H1 (cell line): ENCODE measurements around the gene SLC27A2. TPM values are rescaled to one million over a fixed set of nuclear protein-coding genes. Genes with fewer than 3 reads are reported as not detected.

Experiments used
- CTCF ChIA-PET: fragments of 300-600 bp; sonication (Branson Sonifier 250); formaldehyde crosslinking; loops from one replicate; lab custom pipeline; 2021; ENCODE audit not compliant: partially characterized antibody; lab: Charles Lee
- POLR2A ChIA-PET: fragments of 300-600 bp; sonication (Branson Sonifier 250); formaldehyde crosslinking; loops from one replicate; lab custom pipeline; 2021; ENCODE audit warnings: inconsistent platforms; ENCODE audit not compliant: partially characterized antibody; lab: Charles Lee
- DNase-seq, 2 experiments: peaks; one replicate each; pipeline versions ENCODE4 v3.0.0 to v3.0.0-alpha.2; 2010 to 2022; ENCODE audit warnings: low spot score in 2 of 2, low read depth in 1 of 2, mixed read lengths in 1 of 2
- FAIRE-seq: peaks from 2 replicates; lab custom pipeline; 2011; peaks lifted over from hg19 to GRCh38; lab: Jason Lieb, UNC
- H2AFZ ChIP-seq: 2 replicates; pipeline ENCODE4 v1.8.1; 2012; ENCODE audit warnings: low read length, inconsistent platforms
- H2AK5ac ChIP-seq: 2 replicates; pipeline ENCODE4 v1.6.1; 2013; ENCODE audit warnings: low read depth, low read length
- H2BK120ac ChIP-seq: replicated peaks from 2 replicates; pipeline ENCODE3; 2013; ENCODE audit warnings: low read depth, low read length, inconsistent platforms
- H2BK12ac ChIP-seq: 2 replicates; pipeline ENCODE4 v1.6.1; 2013; ENCODE audit warnings: low read depth, low read length
- H2BK15ac ChIP-seq: 2 replicates; pipeline ENCODE4 v1.6.1; 2013; ENCODE audit warnings: low read length
- H2BK20ac ChIP-seq: 2 replicates; pipeline ENCODE4 v1.6.1; 2013; ENCODE audit warnings: low read length
- H2BK5ac ChIP-seq: 2 replicates; pipeline ENCODE4 v1.6.1; 2013; ENCODE audit warnings: low read depth, low read length
- H3K14ac ChIP-seq: 2 replicates; pipeline ENCODE4 v1.6.1; 2013; ENCODE audit warnings: inconsistent platforms; ENCODE audit not compliant: insufficient read length
- H3K18ac ChIP-seq: 2 replicates; pipeline ENCODE4 v1.6.1; 2013; ENCODE audit warnings: low read length; ENCODE audit errors: extremely low read depth
- H3K23ac ChIP-seq: 2 replicates; pipeline ENCODE4 v1.6.1; 2013; ENCODE audit warnings: inconsistent platforms; ENCODE audit not compliant: insufficient read length
- H3K23me2 ChIP-seq: 2 replicates; pipeline ENCODE4 v1.6.1; 2013; ENCODE audit warnings: low read depth, low read length
- H3K27ac ChIP-seq: 2 replicates; pipeline ENCODE4 v1.6.1; 2011; ENCODE audit warnings: low read depth, low read length, inconsistent platforms
- H3K27me3 ChIP-seq, 4 experiments: replicated peaks in 1 of 4; 1 replicate in 1 of 4; 2 replicates in 3 of 4; pipeline versions ENCODE4 v1.6.1 to v1.8.1; 2011 to 2013; ENCODE audit warnings: low read length in 3 of 4, mild to moderate bottlenecking in 3 of 4, inconsistent platforms in 2 of 4, mixed read lengths in 2 of 4, moderate library complexity in 1 of 4; ENCODE audit not compliant: control insufficient read depth in 3 of 4, insufficient read depth in 3 of 4; ENCODE audit errors: extremely low read depth in 1 of 4
- H3K36me3 ChIP-seq, 4 experiments: 2 replicates each; pipeline versions ENCODE4 v1.6.1 to v1.8.1; 2011 to 2013; ENCODE audit warnings: mild to moderate bottlenecking in 4 of 4, low read length in 3 of 4, moderate library complexity in 2 of 4, control low read depth in 1 of 4, inconsistent platforms in 1 of 4; ENCODE audit not compliant: insufficient read depth in 4 of 4, control insufficient read depth in 2 of 4
- H3K4ac ChIP-seq: replicated peaks from 2 replicates; pipeline ENCODE3; 2013; ENCODE audit warnings: low read length, low read depth, mixed read lengths, inconsistent platforms; ENCODE audit not compliant: insufficient read length
- H3K4me1 ChIP-seq, 4 experiments: replicated peaks in 1 of 4; 1 replicate in 1 of 4; 2 replicates in 3 of 4; pipeline versions ENCODE4 v1.6.1 to v1.8.1; 2011 to 2013; ENCODE audit warnings: low read length in 3 of 4, inconsistent platforms in 2 of 4, mixed read lengths in 1 of 4; ENCODE audit not compliant: insufficient read depth in 4 of 4, control insufficient read depth in 3 of 4
- H3K4me2 ChIP-seq, 2 experiments: 2 replicates each; pipeline versions ENCODE4 v1.6.1 to v1.8.1; 2011 to 2013; ENCODE audit warnings: low read depth in 2 of 2, low read length in 2 of 2, control low read depth in 1 of 2, inconsistent platforms in 1 of 2, mild to moderate bottlenecking in 1 of 2; ENCODE audit not compliant: insufficient read depth in 1 of 2
- H3K4me3 ChIP-seq, 4 experiments: fragments of 200-600, 300-600 bp in 1 of 4; sonication (generic), shearing (Covaris generic), sonication (Bioruptor Twin) in 1 of 4; 2 replicates each; pipeline versions ENCODE4 v1.5.1 to v1.8.1; 2011 to 2016; ENCODE audit warnings: low read length in 4 of 4, low read depth in 3 of 4, control low read depth in 2 of 4, inconsistent platforms in 2 of 4, mild to moderate bottlenecking in 2 of 4, mixed read lengths in 1 of 4, moderate library complexity in 1 of 4; ENCODE audit not compliant: insufficient read depth in 2 of 4; ENCODE audit errors: extremely low read depth in 1 of 4
- H3K56ac ChIP-seq: replicated peaks from 2 replicates; pipeline ENCODE3; 2013; ENCODE audit warnings: low read depth, mild to moderate bottlenecking, mixed read lengths, low read length, inconsistent platforms; ENCODE audit not compliant: insufficient read length
- H3K79me1 ChIP-seq: 2 replicates; pipeline ENCODE4 v1.6.1; 2013; ENCODE audit warnings: low read depth, low read length, control low read depth
- H3K79me2 ChIP-seq, 2 experiments: 2 replicates each; pipeline versions ENCODE4 v1.6.1 to v1.8.1; 2012 to 2013; ENCODE audit warnings: low read length in 2 of 2, mild to moderate bottlenecking in 2 of 2, inconsistent platforms in 1 of 2; ENCODE audit not compliant: insufficient read depth in 2 of 2, control insufficient read depth in 1 of 2
- H3K9ac ChIP-seq, 4 experiments: replicated peaks in 1 of 4; 1 replicate in 1 of 4; 2 replicates in 3 of 4; pipeline versions ENCODE4 v1.6.1 to v1.8.1; 2011 to 2013; ENCODE audit warnings: low read depth in 3 of 4, low read length in 3 of 4, control low read depth in 2 of 4, mild to moderate bottlenecking in 2 of 4, moderate library complexity in 2 of 4, inconsistent platforms in 1 of 4; ENCODE audit errors: extremely low read depth in 1 of 4
- H3K9me3 ChIP-seq, 2 experiments: 2 replicates each; pipeline versions ENCODE4 v1.6.1 to v1.8.1; 2012 to 2013; ENCODE audit warnings: mild to moderate bottlenecking in 2 of 2, moderate library complexity in 2 of 2, control low read depth in 1 of 2, inconsistent platforms in 1 of 2, low read depth in 1 of 2, low read length in 1 of 2, mixed read lengths in 1 of 2; ENCODE audit not compliant: insufficient read depth in 2 of 2
- H4K20me1 ChIP-seq, 2 experiments: replicated peaks in 1 of 2; 2 replicates each; pipeline versions ENCODE3 to v1.8.1; 2011 to 2013; ENCODE audit warnings: inconsistent platforms in 2 of 2, low read length in 2 of 2, mild to moderate bottlenecking in 1 of 2; ENCODE audit not compliant: insufficient read depth in 2 of 2, control insufficient read depth in 1 of 2
- H4K5ac ChIP-seq: 2 replicates; pipeline ENCODE4 v1.6.1; 2013; ENCODE audit warnings: low read length, low read depth, mixed read lengths, inconsistent platforms; ENCODE audit not compliant: insufficient read length
- H4K8ac ChIP-seq: 2 replicates; pipeline ENCODE4 v1.8.0; 2013; ENCODE audit warnings: mild to moderate bottlenecking, moderate library complexity, low read length, inconsistent platforms; ENCODE audit not compliant: insufficient read depth; ENCODE audit errors: extremely low read depth
- H4K91ac ChIP-seq: replicated peaks from 2 replicates; pipeline ENCODE3; 2013; ENCODE audit warnings: low read length, mixed read lengths, inconsistent platforms; ENCODE audit not compliant: insufficient read length
- CHD2 ChIP-seq: IDR thresholded peaks from 2 replicates; pipeline ENCODE4 v1.6.1; 2012; ENCODE audit warnings: low read length, improper control_type of control experiment
- EZH2 ChIP-seq: fragments of 200-600 bp; sonication (generic); IDR thresholded peaks from 2 replicates; pipeline ENCODE4 v1.7.1; 2012; ENCODE audit warnings: low read depth, mild to moderate bottlenecking, moderate library complexity, low read length, inconsistent platforms; ENCODE audit not compliant: severe bottlenecking
- GTF2F1 ChIP-seq: IDR thresholded peaks from 2 replicates; pipeline ENCODE4 v1.6.1; 2012; ENCODE audit warnings: low read depth, low read length, improper control_type of control experiment, borderline replicate concordance
- HDAC2 ChIP-seq, 2 experiments: fragments of 300-600 bp in 1 of 2; sonication (generic) in 1 of 2; IDR thresholded peaks; 2 replicates each; pipeline ENCODE4 v1.6.1; 2011 to 2012; ENCODE audit warnings: low read depth in 2 of 2, low read length in 2 of 2, mild to moderate bottlenecking in 2 of 2, moderate library complexity in 2 of 2, borderline replicate concordance in 1 of 2, inconsistent platforms in 1 of 2
- NRF1 ChIP-seq: IDR thresholded peaks from 2 replicates; pipeline ENCODE4 v1.6.1; 2011; ENCODE audit warnings: mild to moderate bottlenecking, low read depth, low read length, improper control_type of control experiment
- TBP ChIP-seq: IDR thresholded peaks from 2 replicates; pipeline ENCODE4 v1.6.1; 2011; ENCODE audit warnings: low read depth, low read length, improper control_type of control experiment
- YY1 ChIP-seq: IDR thresholded peaks from 2 replicates; pipeline ENCODE4 v1.6.1; 2011; ENCODE audit warnings: low read depth, mild to moderate bottlenecking, low read length
- ZNF274 ChIP-seq: IDR thresholded peaks from 2 replicates; pipeline ENCODE4 v1.7.0; 2012; ENCODE audit warnings: low read length, borderline replicate concordance; ENCODE audit errors: extremely low read depth
- WGBS, 2 experiments: shearing (Covaris generic) in 1 of 2; methylation state at CpG; one replicate each; pipeline versions ENCODE4 v1.1.6 to v1.1.7; 2013 to 2015; ENCODE audit warnings: low lambda C conversion rate in 2 of 2, mixed read lengths in 2 of 2, inconsistent platforms in 1 of 2, low coverage in 1 of 2, missing lambda C conversion rate in 1 of 2; ENCODE audit not compliant: insufficient replicate concordance in 2 of 2, insufficient coverage in 1 of 2, insufficient read length in 1 of 2; ENCODE audit errors: extremely low coverage in 1 of 2, missing lambda C conversion rate in 1 of 2; 5-methylcytosine and 5-hydroxymethylcytosine counted together
- polyA plus RNA-seq, 7 experiments: library from polyadenylated mRNA; depleted of rRNA in 3 of 7; stranded (reverse) in 5 of 7; unstranded in 2 of 7; fragments of >200 nt in 5 of 7; fragments of 200-250 nt in 2 of 7; gene quantifications; 1 replicate in 5 of 7; 2 replicates in 1 of 7; 4 replicates in 1 of 7; pipeline versions ENCODE4 v1.2.1 to v1.2.3, GENCODE V29; 2011 to 2013; ENCODE audit warnings: missing spikeins in 2 of 7, mixed read lengths in 2 of 7
- total RNA-seq: library from RNA; stranded (reverse); fragmentation: NEBNext Ultra II Directional; extraction: Animal tissue kit (Norgen Biotek cat#: 25700); gene quantifications from 2 replicates; pipeline ENCODE4 v1.2.1, GENCODE V29; 2021

SLC27A2 gene
- total and polyA plus RNA-seq, 2 of the 8 experiments (the other 6 are each of a cell fraction or from before 2014, with no cell fraction given) = 5.6 to 5.8 TPM

GRCh38 chr15:50146632-50147031 lies 35.4 kb upstream of the SLC27A2 start:
- no peaks in the 10 kb centered on the region for H3K79me2 ChIP-seq
- H3K9ac ChIP-seq = no peak overlapping the region
- POLR2A ChIA-PET = no interaction called here
- CTCF ChIA-PET = interaction anchor here (1.0 to 2.2 kb wide), 3 partner anchors 18 to 911 kb away, joined by 3 to 8 read pairs (median 4); no protein-coding TSS in a partner anchor
- H3K79me1 ChIP-seq = no peaks in the 10 kb centered on the region
- H3K27ac ChIP-seq = no peak overlapping the region
- H4K20me1 ChIP-seq = no peaks in the 10 kb centered on the region
- WGBS, 2 experiments = 95% methylated on average over 2 of the region's 2 CpGs; no CpG with 5 or more reads in 1 of the 2 experiments
- H3K4me1 ChIP-seq = no peaks in the 10 kb centered on the region
- no peak overlapping the region for H3K23ac ChIP-seq
- no peak overlapping the region for H3K14ac ChIP-seq
- no peak overlapping the region for H3K56ac ChIP-seq
- no peaks in the 10 kb centered on the region for H3K36me3 ChIP-seq
- no peak overlapping the region for H2AK5ac ChIP-seq
- H4K91ac ChIP-seq = no peak overlapping the region
- no peak overlapping the region for H4K5ac ChIP-seq
- no peak overlapping the region for H3K4me3 ChIP-seq
- H3K23me2 ChIP-seq = no peaks in the 10 kb centered on the region
- no peak overlapping the region for H4K8ac ChIP-seq
- no peak overlapping the region for H3K4ac ChIP-seq
- no peak overlapping the region for H2BK12ac ChIP-seq
- H2BK120ac ChIP-seq = no peak overlapping the region
- H3K9me3 ChIP-seq = no peaks in the 10 kb centered on the region
- H3K18ac ChIP-seq = no peak overlapping the region
- no peak overlapping the region for H2BK20ac ChIP-seq
- peak overlapping the region; percentile 71; the same call in 1 of the 2 replicates for H2AFZ ChIP-seq
- H2BK15ac ChIP-seq = no peak overlapping the region
- no peak for FAIRE-seq
- no peaks in the 10 kb centered on the region for H3K27me3 ChIP-seq
- no peak overlapping the region for H2BK5ac ChIP-seq
- DNase-seq = no peak
- H3K4me2 ChIP-seq = no peak overlapping the region
- TF ChIP-seq ZNF274 (no peak), NRF1 (no peak), TBP (no peak), YY1 (no peak), EZH2 (no peak), HDAC2 (IDR thresholded peaks at IDR 0.05; ENCODE audit: borderline replicate concordance in 1 of 2, low read depth in 2 of 2, low read length in 2 of 2) (no peak), GTF2F1 (no peak), CHD2 (no peak)
